AG09319 (cell line): ENCODE data around the gene LUC7L3.

Experiments used
- DNase-seq: peaks from one replicate; pipeline ENCODE4 v3.0.0-alpha.2; 2010; ENCODE audit warnings: low read depth; ENCODE audit errors: extremely low read depth
- CTCF ChIP-seq: IDR thresholded peaks from 2 replicates; pipeline ENCODE4 v1.5.1; 2011; ENCODE audit warnings: low read depth, mild to moderate bottlenecking, inconsistent platforms, low read length, moderate library complexity

LUC7L3 gene

GRCh38 chr17:50692448-50693035 is 26.9 kb upstream of the LUC7L3 start:
- TF ChIP-seq CTCF, result no peak
- no peak for DNase-seq

GRCh38 chr17:50693036-50693682 is 26.2 kb upstream of the LUC7L3 start:
- no peak for DNase-seq
- no peak for TF ChIP-seq CTCF

GRCh38 chr17:50696365-50696879 is 23.0 kb upstream of the LUC7L3 start:
- no peak for DNase-seq
- TF ChIP-seq CTCF, result no peak

GRCh38 chr17:50697062-50697461 is 22.3 kb upstream of the LUC7L3 start:
- DNase-seq, result no peak

GRCh38 chr17:50697663-50698272 is 21.6 kb upstream of the LUC7L3 start:
- no peak for TF ChIP-seq CTCF

More at GRCh38 chr17:50697062-50697461, 22.3 kb upstream of the LUC7L3 start:
- TF ChIP-seq CTCF, result no peak

GRCh38 chr17:50699410-50699809 is 20.0 kb upstream of the LUC7L3 start:
- no peak for TF ChIP-seq CTCF
- DNase-seq, result no peak

More at GRCh38 chr17:50697663-50698272, 21.6 kb upstream of the LUC7L3 start:
- no peak for DNase-seq

GRCh38 chr17:50703162-50703561 is 16.2 kb upstream of the LUC7L3 start:
- DNase-seq, result no peak
- TF ChIP-seq CTCF, result no peak
